Measurements from ENCODE around the gene ZFYVE9. TPM values are rescaled to one million over a fixed set of nuclear protein-coding genes. Genes with fewer than 3 reads are reported as not detected.
A peak's percentile ranks its signal among the peaks of the same experiment; 100 is the strongest.

Gene ZFYVE9
- total and polyA plus RNA-seq, 9 of the 15 experiments (the other 6 are each of a cell fraction or from before 2014, with no cell fraction given) = 0.52 to 14.4 (median 8.9) TPM

- TF ChIP-seq UBTF (IDR thresholded peaks at IDR 0.05; ENCODE audit: borderline replicate concordance in 1 of 2, low read depth in 2 of 2, low read length in 2 of 2) (peak; percentile 99 to 100), CLOCK (CRISPR knock-in tag; IDR thresholded peaks at IDR 0.05; ENCODE audit: borderline replicate concordance) (no peak), CEBPZ (IDR thresholded peaks at IDR 0.05; ENCODE audit: borderline replicate concordance, low read depth, low read length) (no peak), BCL6 (CRISPR knock-in tag; IDR thresholded peaks at IDR 0.05) (no peak), POLR2A (conservative IDR thresholded peaks at IDR 0.05) (peak; percentile 66), GTF2A2 (tag; IDR thresholded peaks at IDR 0.05) (no peak), HMGN3 (IDR thresholded peaks at IDR 0.05; ENCODE audit: borderline replicate concordance, extremely low read depth, insufficient read length, low read depth, low read length) (peak; percentile 89), ATF7 (IDR thresholded peaks at IDR 0.05) (no peak; the same call in 1 of the 2 replicates), MEF2D (tag; conservative IDR thresholded peaks at IDR 0.05; ENCODE audit: low read depth) (no peak), ZNF707 (CRISPR knock-in tag; conservative IDR thresholded peaks at IDR 0.05) (no peak), FOXM1 (IDR thresholded peaks at IDR 0.05; ENCODE audit: low read depth) (no peak), FOXM1 (CRISPR knock-in tag; IDR thresholded peaks at IDR 0.05; ENCODE audit: low read depth) (no peak; the same call in 1 of the 2 replicates), MTA3 (IDR thresholded peaks at IDR 0.05; ENCODE audit: borderline replicate concordance) (no peak), RBM17 (IDR thresholded peaks at IDR 0.05; ENCODE audit: borderline replicate concordance, low read depth, low read length) (no peak), E2F3 (CRISPR knock-in tag; IDR thresholded peaks at IDR 0.05) (no peak), RBM22 (IDR thresholded peaks at IDR 0.05; ENCODE audit: low read depth, low read length, poor library complexity, severe bottlenecking) (no peak), ZNF274 (IDR thresholded peaks at IDR 0.05; ENCODE audit: borderline replicate concordance, low read depth, low read length) (no peak), NUFIP1 (IDR thresholded peaks at IDR 0.05; ENCODE audit: partially characterized antibody) (no peak)
These were observed at the start of gene ZFYVE9 (continued) for GRCh38 chr1:52141513-52142219.

Measured in K562 (cell line).